Fibroblast of lung (primary cell): ENCODE measurements around the gene RCAN1. TPM values are rescaled to one million over a fixed set of nuclear protein-coding genes. Genes with fewer than 3 reads are reported as not detected.
A peak's percentile ranks its signal among the peaks of the same experiment; 100 is the strongest.

Experiments
- DNase-seq, 2 donors: peaks; one replicate each; pipeline versions ENCODE4 v3.0.0 to v3.0.0-alpha.2; 2010; ENCODE audit warnings: low read depth in 2 of 2
- H2AFZ ChIP-seq: 2 replicates; pipeline ENCODE4 v1.5.1; 2012; ENCODE audit warnings: low read length, control low read depth, inconsistent platforms
- H3K27ac ChIP-seq: 2 replicates; pipeline ENCODE4 v1.5.1; 2011; ENCODE audit warnings: low read length, control low read depth; ENCODE audit not compliant: insufficient read depth
- H3K27me3 ChIP-seq: 2 replicates; pipeline ENCODE4 v1.5.1; 2011; ENCODE audit warnings: mild to moderate bottlenecking, low read length; ENCODE audit not compliant: control insufficient read depth, insufficient read depth
- H3K36me3 ChIP-seq: 2 replicates; pipeline ENCODE4 v1.5.1; 2011; ENCODE audit warnings: low read length; ENCODE audit not compliant: control insufficient read depth, insufficient read depth
- H3K4me1 ChIP-seq: 2 replicates; pipeline ENCODE4 v1.5.1; 2011; ENCODE audit warnings: low read length; ENCODE audit not compliant: control insufficient read depth, insufficient read depth; ENCODE audit errors: extremely low read depth
- H3K4me2 ChIP-seq: 2 replicates; pipeline ENCODE4 v1.5.1; 2011; ENCODE audit warnings: low read length, control low read depth; ENCODE audit not compliant: insufficient read depth; ENCODE audit errors: extremely low read depth
- H3K4me3 ChIP-seq, 4 experiments: fragments of 200-600 bp in 1 of 4; sonication (generic) in 1 of 4; replicated peaks in 1 of 4; 2 replicates each; pipeline ENCODE4 v1.5.1; 2011 to 2016; ENCODE audit warnings: low read length in 4 of 4, low read depth in 3 of 4, mild to moderate bottlenecking in 3 of 4, control low read depth in 2 of 4, inconsistent platforms in 1 of 4, mixed read lengths in 1 of 4; ENCODE audit not compliant: insufficient read depth in 1 of 4; ENCODE audit errors: control extremely low read depth in 1 of 4
- H3K79me2 ChIP-seq: 2 replicates; pipeline ENCODE4 v1.5.1; 2012; ENCODE audit warnings: mild to moderate bottlenecking, low read length, inconsistent platforms; ENCODE audit not compliant: control insufficient read depth, insufficient read depth
- H3K9ac ChIP-seq: 2 replicates; pipeline ENCODE4 v1.5.1; 2011; ENCODE audit warnings: mild to moderate bottlenecking, low read length, control low read depth; ENCODE audit not compliant: insufficient read depth
- H3K9me3 ChIP-seq: 2 replicates; pipeline ENCODE4 v1.5.1; 2012; ENCODE audit warnings: low read depth, low read length; ENCODE audit not compliant: control insufficient read depth, insufficient read depth
- H4K20me1 ChIP-seq: 2 replicates; pipeline ENCODE4 v1.5.1; 2011; ENCODE audit warnings: low read length; ENCODE audit not compliant: control insufficient read depth, insufficient read depth; ENCODE audit errors: extremely low read depth
- EZH2 ChIP-seq: IDR thresholded peaks from 2 replicates; pipeline ENCODE4 v1.5.1; 2012; ENCODE audit warnings: low read length, control low read depth, mild to moderate bottlenecking; ENCODE audit errors: missing control alignments
- polyA plus RNA-seq, 2 donors: library from polyadenylated mRNA; depleted of rRNA in 1 of 2; stranded (reverse) in 1 of 2; unstranded in 1 of 2; fragments of >200 nt; gene quantifications; 2 replicates each; pipeline ENCODE4 v1.2.1, GENCODE V29; 2011 to 2012; ENCODE audit warnings: missing spikeins in 1 of 2
- total RNA-seq: library from RNA; depleted of rRNA; stranded (reverse); fragments of >200 nt; gene quantifications from 2 replicates; pipeline ENCODE4 v1.2.1, GENCODE V29; 2014
- TF ChIP-seq, protein P1 (sequence below), 2 donors: IDR thresholded peaks in 1 of 2; conservative IDR thresholded peaks in 1 of 2; 1 replicate in 1 of 2; 2 replicates in 1 of 2; pipeline ENCODE4 v1.5.1; 2011 to 2012; ENCODE audit warnings: low read length in 2 of 2, control low read depth in 1 of 2, inconsistent platforms in 1 of 2, low read depth in 1 of 2, mild to moderate bottlenecking in 1 of 2

RCAN1 gene
- total and polyA plus RNA-seq, 2 donors (not counting 1 experiment from before 2014, with no cell fraction given) = 94.8 to 259 TPM

DNA sequence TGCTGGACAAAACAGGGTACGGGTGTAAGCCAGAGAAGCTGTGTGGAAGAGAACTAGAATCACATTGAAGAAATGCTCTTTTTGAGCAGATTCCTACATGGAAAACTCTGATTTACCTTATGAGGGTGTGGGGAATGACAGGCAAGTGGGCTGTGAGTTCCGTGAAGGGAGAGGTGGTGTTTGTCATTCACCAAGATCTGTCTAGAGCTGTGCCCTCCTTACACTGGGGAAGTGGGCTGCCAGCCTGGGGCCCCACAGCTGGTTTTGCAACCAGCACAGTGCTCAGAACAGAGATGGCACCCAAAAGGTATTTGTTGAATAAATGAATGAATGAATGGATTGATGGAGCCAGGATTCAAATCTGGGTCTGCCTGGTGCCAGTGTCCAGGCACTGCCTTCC, 10.4 kb downstream of the RCAN1 start:
- no peaks in the 10 kb centered on the region for H3K79me2 ChIP-seq
- no peaks in the 10 kb centered on the region for H3K36me3 ChIP-seq

DNA sequence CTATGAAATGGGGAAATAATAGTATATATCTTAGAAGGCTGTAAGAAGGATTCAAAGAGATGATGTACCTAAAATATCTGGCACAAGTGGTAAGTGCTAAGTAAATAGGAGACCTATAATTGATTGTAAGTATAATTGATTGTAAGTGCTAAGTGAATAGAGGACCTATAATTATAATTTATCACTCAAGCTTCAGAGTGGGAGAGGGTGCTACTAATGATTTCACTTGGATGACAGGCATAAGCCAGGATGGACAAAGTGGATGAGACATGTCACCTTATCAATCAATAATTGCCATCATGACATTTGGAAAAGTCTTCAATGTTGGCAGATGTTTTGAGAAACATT, 11.2 kb downstream of the RCAN1 start:
- Histone ChIP-seq H3K27ac (no peak overlapping the region), H3K27me3 (no peaks in the 10 kb centered on the region), H2AFZ (no peak overlapping the region), H3K4me3 (no peak overlapping the region), H3K4me1 (peaks cover 2% of the 10 kb centered on the region), H4K20me1 (no peaks in the 10 kb centered on the region), H3K4me2 (no peak overlapping the region), H3K36me3 (no peaks in the 10 kb centered on the region), H3K79me2 (no peaks in the 10 kb centered on the region), H3K9ac (no peak overlapping the region), H3K9me3 (no peaks in the 10 kb centered on the region)
- DNase-seq = no peak
- no peak for TF ChIP-seq EZH2
- TF ChIP-seq, protein P1, sequence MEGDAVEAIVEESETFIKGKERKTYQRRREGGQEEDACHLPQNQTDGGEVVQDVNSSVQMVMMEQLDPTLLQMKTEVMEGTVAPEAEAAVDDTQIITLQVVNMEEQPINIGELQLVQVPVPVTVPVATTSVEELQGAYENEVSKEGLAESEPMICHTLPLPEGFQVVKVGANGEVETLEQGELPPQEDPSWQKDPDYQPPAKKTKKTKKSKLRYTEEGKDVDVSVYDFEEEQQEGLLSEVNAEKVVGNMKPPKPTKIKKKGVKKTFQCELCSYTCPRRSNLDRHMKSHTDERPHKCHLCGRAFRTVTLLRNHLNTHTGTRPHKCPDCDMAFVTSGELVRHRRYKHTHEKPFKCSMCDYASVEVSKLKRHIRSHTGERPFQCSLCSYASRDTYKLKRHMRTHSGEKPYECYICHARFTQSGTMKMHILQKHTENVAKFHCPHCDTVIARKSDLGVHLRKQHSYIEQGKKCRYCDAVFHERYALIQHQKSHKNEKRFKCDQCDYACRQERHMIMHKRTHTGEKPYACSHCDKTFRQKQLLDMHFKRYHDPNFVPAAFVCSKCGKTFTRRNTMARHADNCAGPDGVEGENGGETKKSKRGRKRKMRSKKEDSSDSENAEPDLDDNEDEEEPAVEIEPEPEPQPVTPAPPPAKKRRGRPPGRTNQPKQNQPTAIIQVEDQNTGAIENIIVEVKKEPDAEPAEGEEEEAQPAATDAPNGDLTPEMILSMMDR (conservative IDR thresholded peaks at IDR 0.05 in 1 of 2, IDR thresholded peaks at IDR 0.05 in 1 of 2; ENCODE audit: low read depth in 1 of 2, low read length in 2 of 2) = no peak

More for the DNA sequence above, 10.4 kb downstream of the RCAN1 start:
- Histone ChIP-seq H3K4me3 (no peak overlapping the region), H3K4me2 (no peak overlapping the region), H4K20me1 (no peaks in the 10 kb centered on the region), H3K27ac (no peak overlapping the region), H3K4me1 (no peaks in the 10 kb centered on the region), H3K27me3 (no peaks in the 10 kb centered on the region), H3K9ac (no peak overlapping the region), H3K9me3 (no peaks in the 10 kb centered on the region), H2AFZ (no peak overlapping the region)
- TF ChIP-seq, protein P1 (conservative IDR thresholded peaks at IDR 0.05 in 1 of 2, IDR thresholded peaks at IDR 0.05 in 1 of 2; ENCODE audit: low read depth in 1 of 2, low read length in 2 of 2) = no peak
- TF ChIP-seq EZH2 = no peak
- no peak for DNase-seq

DNA sequence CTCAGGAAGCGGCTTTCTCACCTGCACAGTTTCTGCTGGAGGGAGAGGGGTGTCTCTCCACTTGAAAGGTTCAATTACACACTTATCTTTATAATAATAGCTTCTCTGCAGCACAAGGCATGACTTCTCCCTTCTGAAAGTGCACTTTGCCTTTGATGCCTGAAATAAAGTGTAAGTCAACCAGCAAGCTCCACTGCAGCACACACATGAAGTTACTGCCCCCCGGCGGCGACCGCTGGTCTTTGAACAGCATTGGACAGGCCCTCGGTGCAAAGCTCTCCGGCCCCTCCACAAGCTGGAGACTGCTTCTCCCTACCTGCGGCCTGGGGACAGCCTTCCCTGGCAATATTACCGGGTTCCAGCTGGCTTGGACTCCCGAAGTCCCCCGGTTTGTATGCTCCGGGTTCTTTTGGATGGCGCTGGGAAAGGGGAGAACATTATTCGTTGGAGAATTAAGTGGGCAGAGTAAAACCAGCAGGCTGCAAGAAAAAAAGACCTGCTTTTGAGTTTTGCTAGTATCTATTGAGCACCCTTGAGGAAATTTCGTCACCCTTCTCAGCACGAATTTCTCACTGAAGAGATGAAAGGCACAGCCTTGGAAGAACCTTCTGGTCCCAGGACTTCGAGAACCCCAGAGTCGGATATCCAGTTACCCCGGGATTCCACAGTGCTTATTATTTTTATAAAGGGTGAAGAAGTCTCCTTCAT, 11.8 kb downstream of the RCAN1 start:
- Histone ChIP-seq H3K4me3 (no peak overlapping the region), H3K9me3 (no peaks in the 10 kb centered on the region), H3K36me3 (no peaks in the 10 kb centered on the region), H3K27ac (no peak overlapping the region), H3K79me2 (no peaks in the 10 kb centered on the region), H4K20me1 (no peaks in the 10 kb centered on the region), H2AFZ (no peak overlapping the region), H3K9ac (no peak overlapping the region), H3K27me3 (no peaks in the 10 kb centered on the region), H3K4me1 (peaks cover 2% of the 10 kb centered on the region), H3K4me2 (no peak overlapping the region)
- no peak for TF ChIP-seq EZH2
- TF ChIP-seq, protein P1 (conservative IDR thresholded peaks at IDR 0.05 in 1 of 2, IDR thresholded peaks at IDR 0.05 in 1 of 2; ENCODE audit: low read depth in 1 of 2, low read length in 2 of 2) = peak; percentile 73 to 79
- peak; percentile 60 to 79 for DNase-seq
